HUES64 (cell line): ENCODE results near the gene BIRC7.
A peak's percentile ranks its signal among the peaks of the same experiment; 100 is the strongest.

Experiments
- H3K27ac ChIP-seq: 2 replicates; pipeline ENCODE4 v1.7.0; 2013; ENCODE audit warnings: low read depth, low read length, inconsistent platforms
- H3K27me3 ChIP-seq: 2 replicates; pipeline ENCODE4 v1.6.1; 2013; ENCODE audit warnings: mild to moderate bottlenecking, low read length; ENCODE audit not compliant: insufficient read depth
- H3K36me3 ChIP-seq: 2 replicates; pipeline ENCODE4 v1.6.1; 2013; ENCODE audit warnings: mild to moderate bottlenecking, low read length; ENCODE audit not compliant: insufficient read depth
- H3K4me1 ChIP-seq: 2 replicates; pipeline ENCODE4 v1.6.1; 2013; ENCODE audit warnings: mild to moderate bottlenecking, low read length, moderate library complexity; ENCODE audit not compliant: insufficient read depth
- H3K4me3 ChIP-seq: 2 replicates; pipeline ENCODE4 v1.5.1; 2013; ENCODE audit warnings: mild to moderate bottlenecking, low read length, moderate library complexity
- H3K9ac ChIP-seq: 2 replicates; pipeline ENCODE4 v1.6.1; 2013; ENCODE audit warnings: mild to moderate bottlenecking, low read depth, low read length
- H3K9me3 ChIP-seq: 2 replicates; pipeline ENCODE4 v1.6.1; 2013; ENCODE audit warnings: low read depth, low read length; ENCODE audit not compliant: insufficient read depth
- WGBS: fragments of 150-250, 120-280 bp; methylation state at CpG from one replicate; pipeline ENCODE4 v1.1.7; 2013; ENCODE audit warnings: missing lambda C conversion rate; 5-methylcytosine and 5-hydroxymethylcytosine counted together

BIRC7 gene

DNA sequence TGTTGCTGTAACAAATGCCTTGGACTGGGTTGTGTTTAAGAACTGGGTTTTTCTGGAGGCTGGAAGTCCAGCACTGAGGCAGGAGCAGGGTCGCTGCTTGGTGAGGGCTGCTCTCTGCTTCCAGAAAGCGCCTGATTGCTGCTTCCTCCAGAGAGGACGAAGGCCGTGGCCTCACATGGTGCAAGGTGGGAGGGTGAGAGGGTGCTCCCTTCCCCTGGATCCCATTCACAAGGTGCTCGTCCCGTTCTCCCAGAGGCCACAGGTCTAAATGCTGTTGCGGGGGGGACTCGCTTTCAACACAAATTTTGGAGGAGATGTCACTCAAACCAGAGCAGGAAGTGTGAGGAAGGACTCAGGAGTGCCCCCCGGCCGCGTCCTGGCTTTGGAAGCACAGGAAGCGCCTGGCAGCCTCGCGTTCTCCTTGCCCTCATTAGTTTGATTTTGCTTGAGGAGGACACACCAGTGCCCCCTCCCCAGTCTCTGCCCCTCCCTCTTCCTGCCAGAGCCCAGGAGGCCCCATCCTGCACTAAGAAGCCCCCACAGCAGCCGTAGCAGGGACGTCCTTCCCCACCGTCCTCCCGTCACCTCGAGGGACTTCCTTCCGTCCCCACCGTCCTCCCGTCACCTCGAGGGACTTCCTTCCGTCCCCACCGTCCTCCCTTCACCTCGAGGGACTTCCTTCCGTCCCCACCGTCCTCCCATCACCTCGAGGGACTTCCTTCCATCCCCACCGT lies 26.3 kb downstream of the BIRC7 start:
- H3K36me3 ChIP-seq: no peaks in the 10 kb centered on the region
- H3K4me1 ChIP-seq: peaks cover 10% of the 10 kb centered on the region
- no peak overlapping the region for H3K9ac ChIP-seq
- H3K27ac ChIP-seq: no peak overlapping the region
- H3K4me3 ChIP-seq: no peak overlapping the region
- H3K9me3 ChIP-seq: no peaks in the 10 kb centered on the region
- 71% methylated on average over 30 of the region's 30 CpGs for WGBS
- peaks cover under 1% of the 10 kb centered on the region; the same call in 1 of the 2 replicates for H3K27me3 ChIP-seq

DNA sequence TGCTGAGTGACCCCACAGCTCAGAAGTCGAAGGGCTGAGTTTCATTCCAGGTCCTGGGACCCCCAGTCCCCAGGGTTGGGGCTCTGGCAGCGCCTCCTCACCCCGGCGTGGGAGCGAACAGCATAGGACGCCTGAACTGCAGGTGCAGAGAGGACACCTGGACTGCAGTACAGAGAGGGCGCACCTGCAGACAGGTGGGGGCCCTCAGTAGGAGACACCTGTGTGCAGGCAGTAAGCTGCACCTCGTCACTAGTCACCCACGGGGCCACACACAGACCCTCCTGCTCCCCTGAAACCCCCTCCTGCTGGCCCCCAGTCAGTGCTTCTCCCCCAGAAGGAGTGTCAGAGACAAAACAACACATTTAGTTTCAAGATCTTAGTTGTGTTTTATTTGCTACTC lies 27.1 kb downstream of the BIRC7 start:
- no peaks in the 10 kb centered on the region for H3K36me3 ChIP-seq
- H3K4me3 ChIP-seq: no peak overlapping the region
- 91% methylated on average over 9 of the region's 9 CpGs for WGBS
- H3K27me3 ChIP-seq: no peaks in the 10 kb centered on the region
- H3K27ac ChIP-seq: no peak overlapping the region
- peaks cover 10% of the 10 kb centered on the region for H3K4me1 ChIP-seq
- no peaks in the 10 kb centered on the region for H3K9me3 ChIP-seq
- no peak overlapping the region for H3K9ac ChIP-seq

DNA sequence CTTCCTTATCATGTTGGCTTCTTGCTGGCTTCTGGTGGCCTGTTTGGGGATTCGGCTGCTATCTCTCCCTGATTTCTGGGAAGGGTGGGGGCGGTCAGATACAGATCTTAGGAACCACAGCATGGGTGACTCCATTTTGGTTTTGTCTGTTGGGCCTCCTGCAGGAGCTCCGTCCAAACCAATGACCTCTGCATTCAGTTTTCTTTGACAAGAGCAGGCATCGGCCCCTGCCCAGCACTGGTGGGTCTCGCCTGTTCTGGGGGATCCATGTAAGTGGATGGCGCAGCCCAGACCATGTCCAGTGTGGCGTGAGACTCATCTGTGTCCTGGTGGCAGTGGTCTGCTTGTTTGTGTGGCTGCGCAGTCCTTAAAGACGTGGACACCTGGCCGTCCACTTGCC lies 28.3 kb downstream of the BIRC7 start:
- Histone ChIP-seq H3K9me3 (no peaks in the 10 kb centered on the region), H3K9ac (no peak overlapping the region), H3K4me1 (peaks cover 10% of the 10 kb centered on the region), H3K27ac (no peak overlapping the region), H3K36me3 (no peaks in the 10 kb centered on the region), H3K27me3 (no peaks in the 10 kb centered on the region), H3K4me3 (no peak overlapping the region)
- WGBS: 89% methylated on average over 10 of the region's 10 CpGs

GRCh38 chr20:63264519-63264918 lies 28.8 kb downstream of the BIRC7 start:
- Histone ChIP-seq H3K9me3 (no peaks in the 10 kb centered on the region), H3K9ac (no peak overlapping the region), H3K27me3 (no peaks in the 10 kb centered on the region), H3K36me3 (no peaks in the 10 kb centered on the region), H3K27ac (no peak overlapping the region), H3K4me3 (no peak overlapping the region), H3K4me1 (peaks cover 10% of the 10 kb centered on the region)
- WGBS: 87% methylated on average over 14 of the region's 14 CpGs

GRCh38 chr20:63265891-63266515 lies 30.3 kb downstream of the BIRC7 start:
- Histone ChIP-seq H3K36me3 (no peaks in the 10 kb centered on the region), H3K9ac (no peak overlapping the region), H3K4me3 (no peak overlapping the region), H3K27me3 (no peaks in the 10 kb centered on the region), H3K9me3 (no peaks in the 10 kb centered on the region), H3K27ac (no peak overlapping the region), H3K4me1 (peaks cover 10% of the 10 kb centered on the region)
- 87% methylated on average over 12 of the region's 12 CpGs for WGBS

GRCh38 chr20:63267691-63268090 lies 32.0 kb downstream of the BIRC7 start:
- Histone ChIP-seq H3K9me3 (no peaks in the 10 kb centered on the region), H3K27ac (no peak overlapping the region), H3K36me3 (no peaks in the 10 kb centered on the region), H3K4me1 (no peaks in the 10 kb centered on the region), H3K9ac (no peak overlapping the region), H3K4me3 (no peak overlapping the region), H3K27me3 (no peaks in the 10 kb centered on the region)
- 80% methylated on average over 9 of the region's 9 CpGs for WGBS

- WGBS: 84% methylated on average over 7 of the region's 7 CpGs
- no peaks in the 10 kb centered on the region for H3K9me3 ChIP-seq
- H3K4me1 ChIP-seq: no peaks in the 10 kb centered on the region
- H3K27me3 ChIP-seq: no peaks in the 10 kb centered on the region
- no peak overlapping the region for H3K9ac ChIP-seq
- no peak overlapping the region for H3K4me3 ChIP-seq
- no peaks in the 10 kb centered on the region for H3K36me3 ChIP-seq
- H3K27ac ChIP-seq: no peak overlapping the region
These were observed 32.6 kb downstream of the BIRC7 start for GRCh38 chr20:63268256-63268655.

- no peaks in the 10 kb centered on the region for H3K27me3 ChIP-seq
- H3K36me3 ChIP-seq: no peaks in the 10 kb centered on the region
- peaks cover 4% of the 10 kb centered on the region; the same call in 1 of the 2 replicates for H3K4me1 ChIP-seq
- 62% methylated on average over 18 of the region's 18 CpGs for WGBS
- H3K4me3 ChIP-seq: no peak overlapping the region
- H3K27ac ChIP-seq: no peak overlapping the region
- 0 out of 2 replicates have a peak overlapping the region, but pooled peaks have one; percentile 29 for H3K9ac ChIP-seq
- H3K9me3 ChIP-seq: no peaks in the 10 kb centered on the region
These were observed 33.1 kb downstream of the BIRC7 start for GRCh38 chr20:63268671-63269439.

DNA sequence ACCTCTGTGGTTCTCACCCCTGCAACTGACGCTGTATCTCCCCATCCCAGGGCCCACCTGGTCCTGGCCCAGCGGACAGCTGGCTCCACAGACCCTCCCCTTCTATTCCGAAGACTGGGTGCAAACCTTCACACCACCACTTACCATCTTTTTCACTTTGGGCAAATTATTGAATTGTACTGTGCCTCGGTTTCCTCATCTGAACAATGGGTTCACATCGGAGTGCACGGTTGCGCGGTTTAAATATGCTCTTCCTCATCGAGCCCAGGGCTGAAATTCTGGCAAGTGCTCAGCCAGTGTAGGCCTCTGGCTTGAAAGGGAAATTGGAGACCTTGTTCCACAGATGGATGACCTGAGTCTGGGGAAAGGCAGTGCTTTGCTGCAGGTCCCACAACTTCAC lies 34.0 kb downstream of the BIRC7 start:
- no peaks in the 10 kb centered on the region for H3K27me3 ChIP-seq
- H3K36me3 ChIP-seq: no peaks in the 10 kb centered on the region
- no peak overlapping the region for H3K4me3 ChIP-seq
- no peaks in the 10 kb centered on the region for H3K9me3 ChIP-seq
- WGBS: 88% methylated on average over 9 of the region's 9 CpGs
- no peak overlapping the region for H3K9ac ChIP-seq
- peaks cover 4% of the 10 kb centered on the region; the same call in 1 of the 2 replicates for H3K4me1 ChIP-seq
- H3K27ac ChIP-seq: no peak overlapping the region

GRCh38 chr20:63270606-63271325 lies 35.1 kb downstream of the BIRC7 start:
- Histone ChIP-seq H3K9me3 (no peaks in the 10 kb centered on the region), H3K9ac (no peak overlapping the region), H3K27me3 (no peaks in the 10 kb centered on the region), H3K4me1 (peaks cover 4% of the 10 kb centered on the region; the same call in 1 of the 2 replicates), H3K36me3 (peaks cover 2% of the 10 kb centered on the region; the same call in 1 of the 2 replicates), H3K4me3 (no peak overlapping the region), H3K27ac (no peak overlapping the region)
- WGBS: 94% methylated on average over 9 of the region's 9 CpGs
